Measurements from ENCODE around the gene RIOK3. TPM values are rescaled to one million over a fixed set of nuclear protein-coding genes. Genes with fewer than 3 reads are reported as not detected.
"Not testable (repeated sequence)": the region's sequence is repeated elsewhere in the genome, so short reads cannot be mapped to it uniquely, and the experiment has no call there.

The RIOK3 gene
- total RNA-seq, 1 experiment from 2014 or later: 41.4 TPM

DNA sequence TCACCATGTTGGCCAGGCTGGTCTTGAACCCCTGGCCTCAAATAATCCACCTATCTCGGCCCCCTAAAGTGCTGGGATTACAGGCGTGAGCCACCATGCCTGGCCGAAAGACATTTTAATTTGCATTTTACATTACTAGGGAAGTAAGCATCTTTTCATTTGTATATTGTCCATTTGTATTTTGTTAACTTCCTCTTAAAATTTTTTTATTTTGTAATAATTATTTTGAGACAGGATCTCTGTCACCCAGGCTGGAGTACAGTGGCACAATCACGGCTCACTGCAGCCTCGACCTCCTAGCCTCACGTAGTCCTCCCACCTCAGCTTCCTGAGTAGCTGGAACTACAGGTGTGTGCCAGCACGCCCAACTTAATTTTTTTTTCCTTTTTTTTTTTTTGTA lies 59.1 kb downstream of the RIOK3 start:
- H4K20me1 ChIP-seq (ENCODE audit: low read length); POLR2A ChIA-PET (ENCODE audit: unreplicated experiment); BruUV-seq (replicated peaks): not testable (repeated sequence)

DNA sequence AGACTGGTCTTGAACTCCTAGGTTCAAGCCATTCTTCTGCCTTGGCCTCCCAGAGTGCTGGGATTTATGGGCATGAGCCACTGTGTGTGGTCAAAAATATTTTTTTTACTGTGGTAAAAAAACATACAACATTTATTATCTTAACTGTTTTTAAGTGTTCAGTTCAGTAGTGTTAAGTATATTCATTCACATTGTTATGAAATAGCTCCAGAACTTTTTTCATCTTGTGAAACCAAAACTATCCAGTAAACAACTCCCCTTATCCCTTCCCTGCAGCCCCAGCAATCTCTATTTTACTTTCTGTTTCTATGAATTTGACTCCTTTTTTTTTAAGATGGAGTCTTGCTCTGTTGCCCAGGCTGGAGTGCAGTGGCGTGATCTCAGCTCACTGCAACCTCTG lies 59.6 kb downstream of the RIOK3 start:
- Histone ChIP-seq H3K9me2 (replicated peaks; ENCODE audit: low read length) (no peaks in the 10 kb centered on the region), H3K9me3 (ENCODE audit: low read length) (no peaks in the 10 kb centered on the region), H3K27me3 (ENCODE audit: low read length) (no peaks in the 10 kb centered on the region), H4K20me1 (ENCODE audit: low read length) (no peaks in the 10 kb centered on the region), H3F3A (ENCODE audit: low read length, unreplicated experiment) (no peaks in the 10 kb centered on the region), H3K36me3 (ENCODE audit: low read depth, low read length) (peaks cover 27% of the 10 kb centered on the region), H2AFZ (ENCODE audit: low read length) (no peak overlapping the region), H3K9ac (ENCODE audit: low read length) (no peak overlapping the region), H3K4me3 (ENCODE audit: low read length) (no peak overlapping the region), H3K4me1 (ENCODE audit: insufficient read depth, low read length) (no peaks in the 10 kb centered on the region), H3K4me2 (ENCODE audit: low read length) (no peak overlapping the region), H3K79me2 (ENCODE audit: low read length) (no peaks in the 10 kb centered on the region; the same call in 1 of the 2 replicates), H3K27ac (ENCODE audit: low read length) (no peak overlapping the region)
- ChIA-PET POLR2A (ENCODE audit: unreplicated experiment) (no interaction called here), CTCF (no interaction called here)
- TF ChIP-seq EZH2phosphoT487 (IDR thresholded peaks at IDR 0.05; ENCODE audit: borderline replicate concordance, low read length) (no peak), EZH2 (IDR thresholded peaks at IDR 0.05; ENCODE audit: low read length, unreplicated experiment) (no peak)
- TF ChIP-seq, protein P1, sequence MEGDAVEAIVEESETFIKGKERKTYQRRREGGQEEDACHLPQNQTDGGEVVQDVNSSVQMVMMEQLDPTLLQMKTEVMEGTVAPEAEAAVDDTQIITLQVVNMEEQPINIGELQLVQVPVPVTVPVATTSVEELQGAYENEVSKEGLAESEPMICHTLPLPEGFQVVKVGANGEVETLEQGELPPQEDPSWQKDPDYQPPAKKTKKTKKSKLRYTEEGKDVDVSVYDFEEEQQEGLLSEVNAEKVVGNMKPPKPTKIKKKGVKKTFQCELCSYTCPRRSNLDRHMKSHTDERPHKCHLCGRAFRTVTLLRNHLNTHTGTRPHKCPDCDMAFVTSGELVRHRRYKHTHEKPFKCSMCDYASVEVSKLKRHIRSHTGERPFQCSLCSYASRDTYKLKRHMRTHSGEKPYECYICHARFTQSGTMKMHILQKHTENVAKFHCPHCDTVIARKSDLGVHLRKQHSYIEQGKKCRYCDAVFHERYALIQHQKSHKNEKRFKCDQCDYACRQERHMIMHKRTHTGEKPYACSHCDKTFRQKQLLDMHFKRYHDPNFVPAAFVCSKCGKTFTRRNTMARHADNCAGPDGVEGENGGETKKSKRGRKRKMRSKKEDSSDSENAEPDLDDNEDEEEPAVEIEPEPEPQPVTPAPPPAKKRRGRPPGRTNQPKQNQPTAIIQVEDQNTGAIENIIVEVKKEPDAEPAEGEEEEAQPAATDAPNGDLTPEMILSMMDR (conservative IDR thresholded peaks at IDR 0.05; ENCODE audit: low read depth, low read length): no peak
- no TSS peak for BruUV-seq (replicated peaks)
- no peak for ATAC-seq
- intact Hi-C loops (cut with micrococcal nuclease): no loop called here
- no peak for DNase-seq

More for the DNA sequence above, 59.1 kb downstream of the RIOK3 start:
- H3F3A ChIP-seq (ENCODE audit: low read length, unreplicated experiment); H3K9ac ChIP-seq (ENCODE audit: low read length); H2AFZ ChIP-seq (ENCODE audit: low read length); ATAC-seq; H3K4me3 ChIP-seq (ENCODE audit: low read length); H3K9me3 ChIP-seq (ENCODE audit: low read length); H3K27ac ChIP-seq (ENCODE audit: low read length); H3K27me3 ChIP-seq (ENCODE audit: low read length); H3K4me2 ChIP-seq (ENCODE audit: low read length); H3K4me1 ChIP-seq (ENCODE audit: insufficient read depth, low read length); DNase-seq; intact Hi-C loops (cut with micrococcal nuclease); H3K9me2 ChIP-seq (replicated peaks; ENCODE audit: low read length); CTCF ChIA-PET; H3K79me2 ChIP-seq (ENCODE audit: low read length): not testable (repeated sequence)
- H3K36me3 ChIP-seq (ENCODE audit: low read depth, low read length): peaks cover 27% of the 10 kb centered on the region

DNA sequence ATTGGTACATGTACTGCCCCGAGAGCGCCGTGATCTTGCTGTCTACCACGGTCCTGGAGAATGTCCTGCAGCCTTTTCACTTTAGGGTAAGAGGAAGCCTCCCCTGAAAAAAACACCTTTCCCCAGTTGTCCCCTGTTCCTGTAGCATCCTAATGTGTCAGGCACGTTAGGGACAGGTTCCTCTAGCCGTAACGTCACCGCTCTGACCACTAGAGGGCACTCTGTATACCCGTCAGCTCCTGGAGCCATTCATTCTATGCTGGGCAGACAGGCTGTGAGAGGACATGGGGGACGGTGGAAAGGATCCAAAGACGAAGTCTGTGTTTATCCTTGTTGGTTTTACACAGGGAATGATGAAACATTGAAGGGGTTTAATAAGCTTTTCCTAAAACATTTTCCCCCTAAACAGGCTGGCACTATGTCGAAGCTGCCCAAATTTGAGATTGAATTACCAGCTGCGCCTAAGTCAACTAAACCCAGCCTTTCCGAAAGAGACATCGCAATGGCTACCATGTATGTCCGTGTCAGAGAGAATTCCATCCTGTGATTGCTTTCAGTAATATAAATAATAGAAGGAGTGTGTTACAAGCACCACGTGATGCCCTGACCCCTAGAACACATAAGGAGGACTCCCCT lies 62.9 kb downstream of the RIOK3 start:
- Histone ChIP-seq H3K9me3 (ENCODE audit: low read length) (no peaks in the 10 kb centered on the region), H3K79me2 (ENCODE audit: low read length) (no peaks in the 10 kb centered on the region), H3K4me2 (ENCODE audit: low read length) (no peak overlapping the region), H3K9me2 (replicated peaks; ENCODE audit: low read length) (no peaks in the 10 kb centered on the region), H3K36me3 (ENCODE audit: low read depth, low read length) (peaks cover 22% of the 10 kb centered on the region; the same call in 1 of the 2 replicates), H3K27ac (ENCODE audit: low read length) (no peak overlapping the region), H3K9ac (ENCODE audit: low read length) (no peak overlapping the region), H3K4me3 (ENCODE audit: low read length) (no peak overlapping the region), H3F3A (ENCODE audit: low read length, unreplicated experiment) (no peaks in the 10 kb centered on the region), H3K27me3 (ENCODE audit: low read length) (no peaks in the 10 kb centered on the region), H4K20me1 (ENCODE audit: low read length) (no peaks in the 10 kb centered on the region), H2AFZ (ENCODE audit: low read length) (no peak overlapping the region), H3K4me1 (ENCODE audit: insufficient read depth, low read length) (no peaks in the 10 kb centered on the region)
- ATAC-seq: peak; percentile 100
- BruUV-seq (replicated peaks): no TSS peak
- ChIA-PET CTCF (interaction anchor here (1.2 kb wide), 1 partner anchor 187 kb away, joined by 3 read pairs; no protein-coding TSS in a partner anchor), POLR2A (ENCODE audit: unreplicated experiment) (no interaction called here)
- intact Hi-C loops (cut with micrococcal nuclease): no loop called here
- DNase-seq: peak; percentile 86
- TF ChIP-seq EZH2phosphoT487 (IDR thresholded peaks at IDR 0.05; ENCODE audit: borderline replicate concordance, low read length): no peak
- TF ChIP-seq, protein P1 (conservative IDR thresholded peaks at IDR 0.05; ENCODE audit: low read depth, low read length): peak; percentile 94
